WTC11 (cell line): Measurements from ENCODE around the gene B4GALT2. TPM values are rescaled to one million over a fixed set of nuclear protein-coding genes. Genes with fewer than 3 reads are reported as not detected.

Source experiments
- ATAC-seq: fragments of 200-7000 bp; cut with Tn5 transposase; 2 replicates; pipeline ENCODE4 v1.10.0; 2021; ENCODE audit warnings: mild to moderate bottlenecking, moderate library complexity
- CTCF ChIA-PET: fragments of 300-600 bp; sonication (Branson Sonifier 250); formaldehyde crosslinking; loops from one replicate; lab custom pipeline; 2021; ENCODE audit warnings: antibody characterized with exemption; lab: Charles Lee
- POLR2A ChIA-PET: fragments of 350-600 bp; sonication (Branson Sonifier 250); formaldehyde crosslinking; loops from one replicate; lab custom pipeline; 2021; ENCODE audit warnings: antibody characterized with exemption; lab: Charles Lee
- DNase-seq: peaks from one replicate; pipeline ENCODE4 v3.0.0; 2021; ENCODE audit warnings: low spot score
- H3K27ac Mint-ChIP-seq: 2 replicates; pipeline ENCODE4 v1.8.0; 2021; ENCODE audit warnings: mixed read lengths
- H3K27me3 Mint-ChIP-seq: 2 replicates; pipeline ENCODE4 v1.8.0; 2021; ENCODE audit warnings: low read depth, mild to moderate bottlenecking, moderate library complexity, mixed read lengths
- H3K36me3 Mint-ChIP-seq: 2 replicates; pipeline ENCODE4 v1.8.0; 2021; ENCODE audit warnings: mixed read lengths
- H3K4me1 Mint-ChIP-seq: 2 replicates; pipeline ENCODE4 v1.8.0; 2022; ENCODE audit warnings: mixed read lengths
- H3K4me3 Mint-ChIP-seq: 2 replicates; pipeline ENCODE4 v1.8.0; 2021; ENCODE audit warnings: mild to moderate bottlenecking, moderate library complexity, mixed read lengths
- H3K9me3 Mint-ChIP-seq: 2 replicates; pipeline ENCODE4 v1.8.0; 2021; ENCODE audit warnings: mixed read lengths
- ARID4B ChIP-seq: sonication (generic); formaldehyde crosslinking; IDR thresholded peaks from 2 replicates; pipeline ENCODE4 v1.8.0; 2023; ENCODE audit warnings: missing genetic modification reagents, mild to moderate bottlenecking, borderline replicate concordance
- ETV6 ChIP-seq: sonication (generic); formaldehyde crosslinking; IDR thresholded peaks from 2 replicates; pipeline ENCODE4 v1.8.1; 2022; ENCODE audit warnings: mild to moderate bottlenecking, missing genetic modification reagents
- GABPB1 ChIP-seq: sonication (generic); formaldehyde crosslinking; IDR thresholded peaks from 2 replicates; pipeline ENCODE4 v1.8.1; 2023; ENCODE audit warnings: mild to moderate bottlenecking, missing genetic modification reagents
- JAZF1 ChIP-seq: fragments of 250-450 bp; sonication (Bioruptor Pico); IDR thresholded peaks from 2 replicates; pipeline ENCODE4 v1.9.0; 2021; ENCODE audit warnings: moderate library complexity, mild to moderate bottlenecking, inconsistent platforms
- MAX ChIP-seq: sonication (generic); formaldehyde crosslinking; IDR thresholded peaks from 2 replicates; pipeline ENCODE4 v1.8.0; 2022; ENCODE audit warnings: mild to moderate bottlenecking, missing genetic modification reagents
- NR1H2 ChIP-seq: sonication (generic); formaldehyde crosslinking; IDR thresholded peaks from 2 replicates; pipeline ENCODE4 v1.9.0; 2021; ENCODE audit warnings: mild to moderate bottlenecking, moderate library complexity, missing genetic modification reagents
- PRRX2 ChIP-seq: fragments of 250-450 bp; sonication (Bioruptor Pico); IDR thresholded peaks from 2 replicates; pipeline ENCODE4 v1.8.0; 2021; ENCODE audit warnings: mild to moderate bottlenecking
- SMAD3 ChIP-seq: sonication (generic); formaldehyde crosslinking; IDR thresholded peaks from 2 replicates; pipeline ENCODE4 v1.8.0; 2022; ENCODE audit warnings: missing genetic modification reagents, mild to moderate bottlenecking, borderline replicate concordance
- TCF7 ChIP-seq: sonication (generic); formaldehyde crosslinking; IDR thresholded peaks from 2 replicates; pipeline ENCODE4 v1.8.0; 2022; ENCODE audit warnings: mild to moderate bottlenecking, low read depth, missing genetic modification reagents, moderate library complexity
- TEAD1 ChIP-seq: sonication (generic); formaldehyde crosslinking; IDR thresholded peaks from 2 replicates; pipeline ENCODE4 v1.8.0; 2022; ENCODE audit warnings: mild to moderate bottlenecking, missing genetic modification reagents
- ZNF138 ChIP-seq: sonication (generic); formaldehyde crosslinking; conservative IDR thresholded peaks from 2 replicates; pipeline ENCODE4 v1.8.1; 2022; ENCODE audit warnings: mild to moderate bottlenecking, moderate library complexity, missing genetic modification reagents
- ZNF232 ChIP-seq: sonication (generic); formaldehyde crosslinking; IDR thresholded peaks from 2 replicates; pipeline ENCODE4 v1.8.0; 2022; ENCODE audit warnings: mild to moderate bottlenecking, missing genetic modification reagents
- ZNF263 ChIP-seq: sonication (generic); formaldehyde crosslinking; IDR thresholded peaks from 2 replicates; pipeline ENCODE4 v1.8.1; 2022; ENCODE audit warnings: low read depth, mild to moderate bottlenecking, moderate library complexity, missing genetic modification reagents
- ZNF532 ChIP-seq: fragments of 250-450 bp; sonication (Bioruptor Pico); IDR thresholded peaks from 2 replicates; pipeline ENCODE4 v1.9.0; 2021; ENCODE audit warnings: mild to moderate bottlenecking, borderline replicate concordance
- total RNA-seq: library from RNA; stranded (reverse); gene quantifications from 3 replicates; pipeline ENCODE4 v1.2.3, GENCODE V29; 2021

B4GALT2 gene
- total RNA-seq, 1 experiment from 2014 or later, result 66.7 TPM

GRCh38 chr1:44031252-44032169 is 52.5 kb downstream of the B4GALT2 start, which contains the start of gene SLC6A9:
SLC6A9 (minus strand) TSS chr1:44031462; CDS start chr1:44024277, 7,185 bp downstream.
- peak within 1 kb of the TSS; percentile 87 for H3K4me3 Mint-ChIP-seq
- ChIA-PET POLR2A (interaction anchor here (0.6 to 1.9 kb wide), 5 partner anchors 31 to 847 kb away, joined by 3 to 6 read pairs (median 4); partner anchors contain the start of genes ATP6V0B and DPH2), CTCF (interaction anchor here (0.9 to 6.6 kb wide), 5 partner anchors 15 to 268 kb away, joined by 3 to 132 read pairs (median 3); no protein-coding TSS in a partner anchor)
- no peaks in the 10 kb centered on the region for H3K36me3 Mint-ChIP-seq
- no peaks in the 10 kb centered on the region for H3K27me3 Mint-ChIP-seq
- H3K27ac Mint-ChIP-seq, result peak within 1 kb of the TSS; percentile 96
- H3K9me3 Mint-ChIP-seq, result no peaks in the 10 kb centered on the region
- peaks cover 41% of the 10 kb centered on the region for H3K4me1 Mint-ChIP-seq
- TF ChIP-seq MAX, result 0 out of 2 replicates have a peak, but pooled peaks have one; percentile 26
- TF ChIP-seq TEAD1 (CRISPR knock-in tag), result peak; percentile 25; the same call in 1 of the 2 replicates
- TF ChIP-seq ZNF263 (CRISPR knock-in tag), result peak; percentile 93
- TF ChIP-seq NR1H2 (CRISPR knock-in tag), result no peak
- TF ChIP-seq SMAD3 (CRISPR knock-in tag), result no peak
- TF ChIP-seq ARID4B, result 0 out of 2 replicates have a peak, but pooled peaks have one; percentile 8
- no peak for TF ChIP-seq PRRX2 (CRISPR knock-in tag)
- TF ChIP-seq ZNF232 (CRISPR knock-in tag), result peak; percentile 14; the same call in 1 of the 2 replicates
- no peak for TF ChIP-seq JAZF1
- TF ChIP-seq GABPB1 (CRISPR knock-in tag), result peak; percentile 95
- 0 out of 2 replicates have a peak, but pooled peaks have one; percentile 15 for TF ChIP-seq ETV6 (CRISPR knock-in tag)
- TF ChIP-seq ZNF532 (CRISPR knock-in tag), result no peak
- DNase-seq (peak; percentile 72), ATAC-seq (peak; percentile 37)

- ChIA-PET POLR2A (interaction anchor here (0.7 to 1.9 kb wide), 3 partner anchors 32 to 63 kb away, joined by 3 to 6 read pairs (median 4); partner anchors contain the start of genes ATP6V0B and DPH2), CTCF (interaction anchor here (0.9 to 6.6 kb wide), 4 partner anchors 16 to 269 kb away, joined by 3 to 132 read pairs (median 6); no protein-coding TSS in a partner anchor)
- peak overlapping the region; percentile 96 for H3K27ac Mint-ChIP-seq
- peaks cover 43% of the 10 kb centered on the region for H3K4me1 Mint-ChIP-seq
- no peaks in the 10 kb centered on the region for H3K9me3 Mint-ChIP-seq
- no peaks in the 10 kb centered on the region for H3K27me3 Mint-ChIP-seq
- TF ChIP-seq ZNF138 (CRISPR knock-in tag) (no peak), TCF7 (CRISPR knock-in tag) (no peak)
- H3K4me3 Mint-ChIP-seq, result peak overlapping the region; percentile 87
- no peak for DNase-seq
- peak; percentile 1; the same call in 1 of the 2 replicates for ATAC-seq
- no peaks in the 10 kb centered on the region for H3K36me3 Mint-ChIP-seq
Measured at GRCh38 chr1:44032170-44032790, 53.3 kb downstream of the B4GALT2 start.
